ENCODE measurements around the gene LITAF. TPM values are rescaled to one million over a fixed set of nuclear protein-coding genes. Genes with fewer than 3 reads are reported as not detected.

The LITAF gene
- total RNA-seq (2014; rRNA removed; shearing (Covaris generic)) = 50.8 and 83.4 TPM in 2 replicates

GRCh38 chr16:11586856-11587642 is at the start of gene LITAF:
Gene LITAF (minus strand): TSS chr16:11586919. CDS start chr16:11556730, 30,189 bp downstream.
- H3K27me3 ChIP-seq (replicated peaks) = no peaks in the 10 kb centered on the region
- H3K4me1 ChIP-seq (replicated peaks) = peaks cover 54% of the 10 kb centered on the region
- H3K36me3 ChIP-seq = peaks cover 24% of the 10 kb centered on the region
- peak within 1 kb of the TSS; percentile 88 for H3K27ac ChIP-seq
- H3K4me3 ChIP-seq = peak within 1 kb of the TSS; percentile 97
- DNase-seq (ENCODE audit: low read depth in 1 of 2, low spot score in 2 of 2) = peak; percentile 83 to 84
- H3K9me3 ChIP-seq (replicated peaks) = no peaks in the 10 kb centered on the region

- H3K27me3 ChIP-seq (replicated peaks) = no peaks in the 10 kb centered on the region
- no peak for DNase-seq (ENCODE audit: low read depth in 1 of 2, low spot score in 2 of 2)
- no peak overlapping the region for H3K27ac ChIP-seq
- H3K4me3 ChIP-seq = no peak overlapping the region
- H3K36me3 ChIP-seq = no peaks in the 10 kb centered on the region
- peaks cover 36% of the 10 kb centered on the region for H3K4me1 ChIP-seq (replicated peaks)
- no peaks in the 10 kb centered on the region for H3K9me3 ChIP-seq (replicated peaks)
Measured at GRCh38 chr16:11636172-11636721, 49.5 kb upstream of the LITAF start.

GRCh38 chr16:11635679-11636171 is 49.0 kb upstream of the LITAF start:
- peaks cover 31% of the 10 kb centered on the region for H3K4me1 ChIP-seq (replicated peaks)
- H3K4me3 ChIP-seq = no peak overlapping the region
- no peak overlapping the region for H3K27ac ChIP-seq
- H3K36me3 ChIP-seq = no peaks in the 10 kb centered on the region
- DNase-seq (ENCODE audit: low read depth in 1 of 2, low spot score in 2 of 2) = no peak
- H3K9me3 ChIP-seq (replicated peaks) = no peaks in the 10 kb centered on the region
- H3K27me3 ChIP-seq (replicated peaks) = no peaks in the 10 kb centered on the region

- H3K4me1 ChIP-seq (replicated peaks) = peaks cover 26% of the 10 kb centered on the region
- H3K9me3 ChIP-seq (replicated peaks) = no peaks in the 10 kb centered on the region
- H3K27ac ChIP-seq = no peak overlapping the region
- no peaks in the 10 kb centered on the region for H3K36me3 ChIP-seq
- no peaks in the 10 kb centered on the region for H3K27me3 ChIP-seq (replicated peaks)
- no peak for DNase-seq (ENCODE audit: low read depth in 1 of 2, low spot score in 2 of 2)
- H3K4me3 ChIP-seq = no peak overlapping the region
Measured at GRCh38 chr16:11635113-11635652, 48.5 kb upstream of the LITAF start.

DNA sequence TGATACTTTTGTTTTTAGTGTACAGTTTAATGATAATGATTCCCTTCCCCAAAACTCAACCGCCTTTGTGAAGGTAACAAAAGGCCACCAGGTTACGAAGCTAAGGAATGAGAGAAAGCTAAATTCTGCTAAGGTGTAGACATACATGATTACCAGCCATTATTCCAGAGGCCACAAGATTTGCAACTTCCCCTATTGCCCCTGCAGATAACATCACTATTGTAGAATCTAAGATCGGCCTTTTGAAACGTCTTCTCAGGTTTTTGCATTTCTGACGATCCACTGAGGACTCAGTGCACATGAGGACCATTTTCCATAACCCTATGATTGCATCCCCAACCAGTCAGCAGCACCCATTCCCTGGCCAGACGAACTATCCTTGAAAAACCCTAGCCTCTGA is 47.6 kb upstream of the LITAF start:
- Histone ChIP-seq H3K4me1 (replicated peaks) (peaks cover 21% of the 10 kb centered on the region), H3K9me3 (replicated peaks) (no peaks in the 10 kb centered on the region), H3K4me3 (no peak overlapping the region), H3K36me3 (no peaks in the 10 kb centered on the region), H3K27ac (no peak overlapping the region), H3K27me3 (replicated peaks) (no peaks in the 10 kb centered on the region)
- no peak for DNase-seq (ENCODE audit: low read depth in 1 of 2, low spot score in 2 of 2)

- Histone ChIP-seq H3K4me3 (no peak overlapping the region), H3K9me3 (replicated peaks) (no peaks in the 10 kb centered on the region), H3K27me3 (replicated peaks) (no peaks in the 10 kb centered on the region), H3K36me3 (no peaks in the 10 kb centered on the region), H3K4me1 (replicated peaks) (peaks cover 22% of the 10 kb centered on the region), H3K27ac (0 out of 2 replicates have a peak overlapping the region, but pooled peaks have one; percentile 54)
- DNase-seq (ENCODE audit: low read depth in 1 of 2, low spot score in 2 of 2) = no peak
Measured at GRCh38 chr16:11633113-11633512, 46.4 kb upstream of the LITAF start.

GRCh38 chr16:11632455-11632939 is 45.8 kb upstream of the LITAF start:
- Histone ChIP-seq H3K36me3 (no peaks in the 10 kb centered on the region), H3K4me1 (replicated peaks) (peaks cover 25% of the 10 kb centered on the region), H3K4me3 (no peak overlapping the region), H3K27ac (peak overlapping the region; percentile 54), H3K27me3 (replicated peaks) (no peaks in the 10 kb centered on the region), H3K9me3 (replicated peaks) (no peaks in the 10 kb centered on the region)
- DNase-seq (ENCODE audit: low read depth in 1 of 2, low spot score in 2 of 2) = peak; percentile 77 to 84

GRCh38 chr16:11631214-11631613 is 44.5 kb upstream of the LITAF start:
- DNase-seq (ENCODE audit: low read depth in 1 of 2, low spot score in 2 of 2) = no peak
- Histone ChIP-seq H3K4me3 (no peak overlapping the region), H3K27ac (no peak overlapping the region), H3K4me1 (replicated peaks) (peaks cover 28% of the 10 kb centered on the region), H3K27me3 (replicated peaks) (no peaks in the 10 kb centered on the region), H3K9me3 (replicated peaks) (no peaks in the 10 kb centered on the region), H3K36me3 (no peaks in the 10 kb centered on the region)

DNA sequence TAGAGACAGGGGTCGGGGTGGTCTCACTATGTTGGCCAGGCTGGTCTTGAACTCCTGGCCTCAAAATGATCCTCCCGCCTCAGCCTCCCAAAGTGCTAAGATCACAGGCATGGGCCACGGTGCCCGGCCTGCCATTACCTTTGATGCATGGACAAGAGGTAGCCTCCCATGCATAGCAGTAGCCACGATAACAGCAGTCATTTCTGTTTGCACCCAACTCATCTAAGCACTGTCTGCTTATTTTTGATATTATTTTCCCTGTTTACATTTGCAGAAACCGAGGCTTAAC is 44.0 kb upstream of the LITAF start:
- no peaks in the 10 kb centered on the region for H3K36me3 ChIP-seq
- DNase-seq (ENCODE audit: low read depth in 1 of 2, low spot score in 2 of 2) = no peak
- no peak overlapping the region for H3K4me3 ChIP-seq
- no peak overlapping the region for H3K27ac ChIP-seq
- no peaks in the 10 kb centered on the region for H3K9me3 ChIP-seq (replicated peaks)
- no peaks in the 10 kb centered on the region for H3K27me3 ChIP-seq (replicated peaks)
- peaks cover 28% of the 10 kb centered on the region for H3K4me1 ChIP-seq (replicated peaks)

DNA sequence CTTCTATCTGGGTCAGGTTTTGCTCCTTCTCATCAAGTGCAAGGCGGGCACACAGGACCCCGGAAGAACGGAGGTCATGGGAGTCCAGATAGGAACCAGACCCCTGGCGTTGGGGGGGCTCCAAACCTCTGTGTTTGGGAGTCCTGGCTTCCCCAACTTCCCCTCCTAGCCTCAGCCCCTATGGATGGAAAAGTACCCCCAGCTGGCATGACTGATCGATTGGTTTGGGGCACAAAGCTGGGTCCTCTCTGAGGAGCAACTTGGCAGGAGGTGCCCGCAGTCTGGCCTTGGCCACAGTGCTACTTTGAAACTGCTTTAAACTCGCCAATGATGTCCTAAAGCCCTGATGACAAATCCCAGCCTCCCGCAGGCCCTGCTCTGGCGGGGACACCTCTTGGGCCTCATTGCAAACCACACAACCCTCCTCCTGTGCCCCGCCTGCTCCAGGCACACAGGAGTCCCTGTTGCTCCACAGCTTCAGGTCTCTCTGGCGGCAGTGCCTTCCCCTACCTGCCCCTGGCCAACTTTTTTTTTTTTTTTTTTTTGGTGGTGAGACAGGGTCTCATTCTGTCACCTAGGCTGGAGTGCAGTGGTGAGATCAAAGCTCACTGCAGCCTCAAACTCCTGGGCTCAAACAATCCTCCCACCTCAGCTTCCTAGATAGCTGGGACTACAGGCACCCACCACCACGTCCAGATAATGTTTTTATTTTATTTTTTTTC is 43.5 kb upstream of the LITAF start:
- DNase-seq (ENCODE audit: low read depth in 1 of 2, low spot score in 2 of 2) = no peak
- Histone ChIP-seq H3K4me1 (replicated peaks) (peaks cover 28% of the 10 kb centered on the region), H3K27ac (no peak overlapping the region)

DNA sequence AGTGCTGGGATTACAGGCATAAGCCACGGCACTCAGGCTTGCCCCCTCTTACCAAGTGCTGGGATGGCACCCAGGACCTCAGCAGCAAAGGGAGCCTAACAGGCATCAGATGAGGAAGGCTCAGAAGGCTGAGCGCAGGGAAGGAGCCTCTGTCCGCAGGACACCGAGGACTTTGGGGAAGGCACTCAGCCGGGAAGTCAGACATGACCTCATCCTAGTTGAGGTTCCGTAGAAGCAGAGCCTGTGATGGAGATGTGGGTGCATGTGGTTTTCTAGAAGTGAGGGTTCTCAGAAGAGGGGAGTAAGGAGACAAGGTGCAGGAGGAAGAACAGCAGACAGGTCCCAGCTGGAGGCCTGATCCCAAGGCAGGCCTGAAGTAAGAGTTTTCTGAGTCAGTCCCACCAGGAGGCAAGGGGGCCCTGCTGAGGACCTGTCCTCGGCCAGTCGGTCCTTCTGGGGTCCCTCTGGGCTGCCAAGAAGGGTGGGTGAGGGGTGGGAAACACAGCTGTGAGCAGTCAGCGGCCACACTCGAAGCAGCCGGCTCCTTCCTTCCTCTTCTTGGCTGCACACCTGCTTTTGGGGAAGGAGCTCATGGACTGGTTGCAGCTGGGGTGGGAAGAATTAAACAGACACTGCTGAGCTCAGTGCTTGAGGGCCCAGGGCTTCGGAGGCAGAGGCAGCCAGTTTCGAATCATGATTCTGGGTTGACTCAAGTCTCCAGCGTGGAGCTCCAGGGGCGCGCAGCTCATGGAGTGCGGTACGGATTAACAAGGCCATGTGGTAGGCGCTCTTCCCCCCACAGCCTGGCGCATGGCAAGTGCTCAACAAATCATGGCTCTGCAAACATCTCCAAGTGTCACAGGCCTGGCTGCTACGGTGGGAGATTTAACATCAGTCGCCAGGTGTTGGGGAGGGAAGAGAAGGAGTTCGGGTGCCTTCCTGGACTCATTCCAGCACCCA is 42.6 kb upstream of the LITAF start:
- H3K9me3 ChIP-seq (replicated peaks) = no peaks in the 10 kb centered on the region
- no peak overlapping the region for H3K27ac ChIP-seq
- DNase-seq (ENCODE audit: low read depth in 1 of 2, low spot score in 2 of 2) = no peak
- H3K36me3 ChIP-seq = no peaks in the 10 kb centered on the region
- no peaks in the 10 kb centered on the region for H3K27me3 ChIP-seq (replicated peaks)
- H3K4me1 ChIP-seq (replicated peaks) = peaks cover 28% of the 10 kb centered on the region
- H3K4me3 ChIP-seq = no peak overlapping the region

More for the DNA sequence above, 43.5 kb upstream of the LITAF start:
- Histone ChIP-seq H3K36me3 (no peaks in the 10 kb centered on the region), H3K27me3 (replicated peaks) (no peaks in the 10 kb centered on the region), H3K4me3 (no peak overlapping the region), H3K9me3 (replicated peaks) (no peaks in the 10 kb centered on the region)

DNA sequence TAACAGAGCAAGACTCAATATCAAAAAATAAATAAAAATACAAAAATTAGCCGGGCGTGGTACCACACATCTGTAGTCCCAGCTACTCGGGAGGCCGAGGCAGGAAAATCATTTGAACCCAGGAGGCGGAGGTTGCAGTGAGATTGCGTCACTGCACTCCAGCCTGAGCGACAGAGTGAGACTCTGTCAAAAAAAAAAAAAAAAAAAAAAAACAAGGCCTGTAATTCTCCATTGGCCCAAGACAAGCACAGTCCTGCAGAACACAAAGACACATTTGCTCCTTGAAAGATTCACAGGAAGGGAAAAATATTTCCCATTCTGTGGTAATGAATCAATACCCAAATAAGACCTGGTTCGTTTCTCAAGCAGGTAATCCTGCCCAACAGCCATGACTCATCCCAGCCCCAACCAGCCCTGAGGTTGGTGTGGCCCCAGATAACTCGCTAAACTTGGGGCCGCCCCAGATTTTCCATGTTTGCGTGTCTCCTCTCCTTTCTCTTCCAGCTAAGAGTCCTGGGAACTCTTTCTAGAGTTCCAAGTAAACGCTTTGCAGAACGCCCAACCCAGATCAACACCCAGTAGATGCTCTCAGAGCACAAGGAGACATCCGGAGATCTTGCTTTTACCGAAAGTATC is 41.2 kb upstream of the LITAF start:
- peaks cover 18% of the 10 kb centered on the region for H3K4me1 ChIP-seq (replicated peaks)
- H3K36me3 ChIP-seq = no peaks in the 10 kb centered on the region
- H3K27me3 ChIP-seq (replicated peaks) = no peaks in the 10 kb centered on the region
- H3K9me3 ChIP-seq (replicated peaks) = no peaks in the 10 kb centered on the region
- H3K27ac ChIP-seq = no peak overlapping the region
- H3K4me3 ChIP-seq = no peak overlapping the region
- no peak for DNase-seq (ENCODE audit: low read depth in 1 of 2, low spot score in 2 of 2)

Measured in SJSA1 (cell line).